ENCODE results near the gene CMTR1.
A peak's percentile ranks its signal among the peaks of the same experiment; 100 is the strongest.

The CMTR1 gene, protein sequence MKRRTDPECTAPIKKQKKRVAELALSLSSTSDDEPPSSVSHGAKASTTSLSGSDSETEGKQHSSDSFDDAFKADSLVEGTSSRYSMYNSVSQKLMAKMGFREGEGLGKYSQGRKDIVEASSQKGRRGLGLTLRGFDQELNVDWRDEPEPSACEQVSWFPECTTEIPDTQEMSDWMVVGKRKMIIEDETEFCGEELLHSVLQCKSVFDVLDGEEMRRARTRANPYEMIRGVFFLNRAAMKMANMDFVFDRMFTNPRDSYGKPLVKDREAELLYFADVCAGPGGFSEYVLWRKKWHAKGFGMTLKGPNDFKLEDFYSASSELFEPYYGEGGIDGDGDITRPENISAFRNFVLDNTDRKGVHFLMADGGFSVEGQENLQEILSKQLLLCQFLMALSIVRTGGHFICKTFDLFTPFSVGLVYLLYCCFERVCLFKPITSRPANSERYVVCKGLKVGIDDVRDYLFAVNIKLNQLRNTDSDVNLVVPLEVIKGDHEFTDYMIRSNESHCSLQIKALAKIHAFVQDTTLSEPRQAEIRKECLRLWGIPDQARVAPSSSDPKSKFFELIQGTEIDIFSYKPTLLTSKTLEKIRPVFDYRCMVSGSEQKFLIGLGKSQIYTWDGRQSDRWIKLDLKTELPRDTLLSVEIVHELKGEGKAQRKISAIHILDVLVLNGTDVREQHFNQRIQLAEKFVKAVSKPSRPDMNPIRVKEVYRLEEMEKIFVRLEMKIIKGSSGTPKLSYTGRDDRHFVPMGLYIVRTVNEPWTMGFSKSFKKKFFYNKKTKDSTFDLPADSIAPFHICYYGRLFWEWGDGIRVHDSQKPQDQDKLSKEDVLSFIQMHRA
- total RNA-seq, result 123 to 137 (median 132) reads per million in 3 donors

DNA sequence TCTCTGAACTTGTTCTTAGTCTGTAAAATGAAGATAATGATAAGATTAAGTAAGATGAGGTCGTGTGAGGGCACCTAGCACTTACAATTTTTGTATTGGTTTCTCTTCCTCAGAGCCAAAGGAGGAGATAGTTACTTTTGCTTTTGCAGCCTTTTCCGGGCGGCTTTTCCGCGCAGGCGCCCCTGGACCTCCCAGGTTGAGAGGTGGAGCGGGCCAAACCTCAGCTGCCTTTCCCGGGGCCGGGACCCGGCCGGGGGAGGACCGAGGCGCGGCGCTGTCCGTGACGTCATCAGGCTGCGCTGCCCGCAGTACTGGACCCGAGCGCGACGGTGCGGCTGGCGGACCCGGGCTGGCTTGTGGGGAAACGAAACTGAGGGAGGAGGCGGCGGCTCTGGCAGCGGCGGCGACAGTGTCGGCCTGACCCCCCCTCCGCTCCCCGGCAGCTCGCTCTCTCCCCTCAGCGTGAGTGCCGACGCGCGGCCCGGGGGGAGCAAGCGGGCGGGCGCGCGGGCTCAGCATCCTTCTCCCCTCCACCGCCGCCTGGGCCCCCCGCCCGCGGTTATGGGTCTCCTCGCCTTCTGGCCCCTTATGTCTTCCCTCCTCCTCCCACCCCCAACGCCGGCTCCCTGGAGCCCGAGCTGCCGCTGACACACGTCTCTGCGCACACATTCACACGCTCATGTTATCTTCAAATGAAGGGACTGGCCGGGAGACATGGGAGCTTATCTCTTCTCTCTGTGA, at the start of gene CMTR1:
Gene CMTR1, plus strand, starts transcription at position 306 of the 741 bp plus-strand sequence. CDS start 2,409 bp downstream, outside the sequence.
- Histone ChIP-seq H3K4me1 (ENCODE audit: control insufficient read depth, insufficient read depth, low read length, poor library complexity, severe bottlenecking) (peaks cover 9% of the 10 kb centered on the region), H3K36me3 (ENCODE audit: control insufficient read depth, insufficient read depth, low read length) (peaks cover 21% of the 10 kb centered on the region), H3K4me3 (ENCODE audit: insufficient read depth, low read depth, low read length, poor library complexity, severe bottlenecking) (peak within 1 kb of the TSS; percentile 84), H3K27me3 (replicated peaks; ENCODE audit: control insufficient read depth, insufficient read depth, low read length, poor library complexity, severe bottlenecking) (no peaks in the 10 kb centered on the region), H3K9me3 (ENCODE audit: control insufficient read depth, low read length) (no peaks in the 10 kb centered on the region), H3K27ac (ENCODE audit: insufficient read depth, low read length, poor library complexity, severe bottlenecking) (peak within 1 kb of the TSS; percentile 92)
- peak; percentile 96 to 97 (median 96) for DNase-seq

DNA sequence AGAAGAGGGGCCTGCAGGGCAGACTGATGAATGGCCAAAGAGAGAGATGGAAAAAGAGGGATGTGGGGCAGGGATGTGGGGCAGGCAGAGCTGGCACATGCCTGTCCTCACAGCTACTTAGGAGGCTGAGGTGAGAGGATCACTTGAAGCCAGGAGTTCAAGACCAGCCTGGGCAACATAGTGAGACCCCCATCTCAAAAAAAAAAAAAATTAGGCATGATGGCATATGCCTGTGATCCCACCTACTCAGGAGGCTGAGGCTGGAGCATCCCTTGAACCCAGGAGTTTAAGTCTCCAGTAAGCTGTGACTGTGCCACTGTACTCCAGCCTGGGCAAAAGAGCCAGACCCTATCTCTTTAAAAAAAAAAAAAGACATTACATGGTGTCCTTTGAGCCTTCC, 44.4 kb upstream of the CMTR1 start:
- H3K27me3 ChIP-seq (replicated peaks; ENCODE audit: control insufficient read depth, insufficient read depth, low read length, poor library complexity, severe bottlenecking), result no peaks in the 10 kb centered on the region
- H3K36me3 ChIP-seq (ENCODE audit: control insufficient read depth, insufficient read depth, low read length), result peaks cover 34% of the 10 kb centered on the region
- no peak overlapping the region for H3K27ac ChIP-seq (ENCODE audit: insufficient read depth, low read length, poor library complexity, severe bottlenecking)
- H3K4me1 ChIP-seq (ENCODE audit: control insufficient read depth, insufficient read depth, low read length, poor library complexity, severe bottlenecking), result no peaks in the 10 kb centered on the region
- no peak overlapping the region for H3K4me3 ChIP-seq (ENCODE audit: insufficient read depth, low read depth, low read length, poor library complexity, severe bottlenecking)
- no peak for DNase-seq
- no peaks in the 10 kb centered on the region for H3K9me3 ChIP-seq (ENCODE audit: control insufficient read depth, low read length)

DNA sequence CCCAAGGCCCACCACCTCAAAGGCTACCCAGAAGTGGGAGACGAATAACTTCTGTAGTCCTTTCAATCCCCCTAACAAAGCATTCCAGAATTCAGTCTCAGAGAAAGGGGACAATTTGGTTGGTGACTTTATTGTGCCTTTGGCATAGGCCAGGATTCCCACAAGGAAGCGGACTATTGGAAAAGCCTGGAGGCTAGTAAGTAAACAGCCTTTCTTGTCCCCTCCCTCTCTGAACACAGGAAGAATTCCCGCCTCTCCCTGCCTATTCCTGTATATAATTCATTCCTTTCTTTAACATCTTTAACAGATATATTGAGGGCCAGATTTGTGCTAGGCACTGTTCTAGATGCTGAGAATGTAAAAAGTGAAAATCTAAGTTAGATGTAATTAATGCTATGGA, 43.2 kb upstream of the CMTR1 start:
- DNase-seq, result no peak
- H3K27me3 ChIP-seq (replicated peaks; ENCODE audit: control insufficient read depth, insufficient read depth, low read length, poor library complexity, severe bottlenecking), result no peaks in the 10 kb centered on the region
- no peak overlapping the region for H3K4me3 ChIP-seq (ENCODE audit: insufficient read depth, low read depth, low read length, poor library complexity, severe bottlenecking)
- H3K27ac ChIP-seq (ENCODE audit: insufficient read depth, low read length, poor library complexity, severe bottlenecking), result no peak overlapping the region
- H3K9me3 ChIP-seq (ENCODE audit: control insufficient read depth, low read length), result no peaks in the 10 kb centered on the region
- H3K36me3 ChIP-seq (ENCODE audit: control insufficient read depth, insufficient read depth, low read length), result peaks cover 33% of the 10 kb centered on the region
- no peaks in the 10 kb centered on the region for H3K4me1 ChIP-seq (ENCODE audit: control insufficient read depth, insufficient read depth, low read length, poor library complexity, severe bottlenecking)

DNA sequence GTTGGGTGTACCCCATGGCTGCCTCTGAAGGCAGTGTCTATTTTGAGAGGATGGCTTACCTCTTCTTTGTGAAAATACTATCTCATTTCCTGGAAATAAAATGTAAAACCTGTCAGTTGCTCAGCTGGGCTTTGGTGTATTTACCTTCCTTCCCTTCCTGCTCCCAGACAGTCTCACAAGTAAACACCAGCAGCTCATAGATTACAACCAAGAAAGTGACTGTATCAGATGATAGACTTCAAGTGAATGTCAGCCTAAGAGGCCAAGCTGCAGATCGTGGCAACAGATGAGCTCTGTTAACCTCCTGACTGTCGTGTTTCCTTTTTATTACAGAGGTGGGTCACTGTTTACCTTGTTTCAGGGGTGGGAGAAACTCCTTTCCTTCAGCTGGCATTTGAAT, 41.9 kb upstream of the CMTR1 start:
- H3K4me3 ChIP-seq (ENCODE audit: insufficient read depth, low read depth, low read length, poor library complexity, severe bottlenecking), result no peak overlapping the region
- DNase-seq, result no peak
- H3K36me3 ChIP-seq (ENCODE audit: control insufficient read depth, insufficient read depth, low read length), result peaks cover 29% of the 10 kb centered on the region
- no peak overlapping the region for H3K27ac ChIP-seq (ENCODE audit: insufficient read depth, low read length, poor library complexity, severe bottlenecking)
- H3K4me1 ChIP-seq (ENCODE audit: control insufficient read depth, insufficient read depth, low read length, poor library complexity, severe bottlenecking), result no peaks in the 10 kb centered on the region
- H3K27me3 ChIP-seq (replicated peaks; ENCODE audit: control insufficient read depth, insufficient read depth, low read length, poor library complexity, severe bottlenecking), result no peaks in the 10 kb centered on the region
- H3K9me3 ChIP-seq (ENCODE audit: control insufficient read depth, low read length), result no peaks in the 10 kb centered on the region

DNA sequence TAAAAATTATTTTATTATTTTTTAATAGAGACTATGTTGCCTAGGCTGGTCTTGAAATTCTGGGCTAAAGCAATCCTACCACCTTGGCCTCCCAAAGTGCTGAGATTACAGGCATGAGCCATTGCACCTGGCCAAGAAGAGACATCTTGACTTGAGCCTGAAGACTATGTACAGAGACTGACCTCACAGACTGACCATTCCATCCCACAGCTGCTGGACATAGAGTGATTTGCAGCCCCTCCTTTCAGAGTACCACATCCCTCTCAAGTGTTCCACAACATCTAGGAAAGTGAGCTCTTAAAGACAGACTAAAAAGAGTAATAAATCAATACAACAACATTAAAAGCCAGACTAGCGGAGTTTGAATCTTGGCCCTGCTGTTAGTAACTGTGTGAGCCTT, 40.2 kb upstream of the CMTR1 start:
- H3K27me3 ChIP-seq (replicated peaks; ENCODE audit: control insufficient read depth, insufficient read depth, low read length, poor library complexity, severe bottlenecking), result no peaks in the 10 kb centered on the region
- no peaks in the 10 kb centered on the region for H3K4me1 ChIP-seq (ENCODE audit: control insufficient read depth, insufficient read depth, low read length, poor library complexity, severe bottlenecking)
- peaks cover 23% of the 10 kb centered on the region for H3K36me3 ChIP-seq (ENCODE audit: control insufficient read depth, insufficient read depth, low read length)

DNA sequence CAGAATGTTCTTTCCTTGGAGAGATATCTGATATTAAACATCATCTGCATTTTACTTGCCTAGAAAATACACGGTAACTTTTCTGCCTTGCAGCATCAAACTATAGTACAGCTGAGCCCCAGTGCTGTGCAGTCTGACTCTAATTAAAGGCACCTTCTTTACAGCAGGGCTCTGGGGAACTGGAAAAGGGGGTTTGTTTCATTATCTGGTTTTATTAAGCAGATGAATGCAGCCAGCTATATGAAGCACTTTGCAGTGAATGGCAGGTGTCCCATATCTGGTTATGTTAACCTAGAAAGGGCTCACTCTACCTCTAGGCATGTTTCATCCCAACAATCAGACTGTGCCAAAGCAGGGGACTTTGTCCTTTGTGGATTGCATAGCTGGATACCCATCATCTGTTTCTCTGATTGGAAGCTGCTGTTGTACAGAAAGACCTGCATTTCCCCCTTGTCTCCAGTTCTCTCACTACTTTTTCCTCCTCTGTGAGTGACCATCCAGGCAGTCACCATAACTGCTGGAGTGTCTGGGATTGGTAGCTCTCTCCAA, 39.6 kb upstream of the CMTR1 start:
- no peaks in the 10 kb centered on the region for H3K9me3 ChIP-seq (ENCODE audit: control insufficient read depth, low read length)
- H3K36me3 ChIP-seq (ENCODE audit: control insufficient read depth, insufficient read depth, low read length), result peaks cover 23% of the 10 kb centered on the region
- H3K4me3 ChIP-seq (ENCODE audit: insufficient read depth, low read depth, low read length, poor library complexity, severe bottlenecking), result no peak overlapping the region
- H3K27ac ChIP-seq (ENCODE audit: insufficient read depth, low read length, poor library complexity, severe bottlenecking), result no peak overlapping the region
- no peak for DNase-seq
- no peaks in the 10 kb centered on the region for H3K27me3 ChIP-seq (replicated peaks; ENCODE audit: control insufficient read depth, insufficient read depth, low read length, poor library complexity, severe bottlenecking)
- no peaks in the 10 kb centered on the region for H3K4me1 ChIP-seq (ENCODE audit: control insufficient read depth, insufficient read depth, low read length, poor library complexity, severe bottlenecking)

More for the DNA sequence above, 40.2 kb upstream of the CMTR1 start:
- H3K4me3 ChIP-seq (ENCODE audit: insufficient read depth, low read depth, low read length, poor library complexity, severe bottlenecking), result no peak overlapping the region
- DNase-seq, result no peak
- H3K9me3 ChIP-seq (ENCODE audit: control insufficient read depth, low read length), result no peaks in the 10 kb centered on the region
- H3K27ac ChIP-seq (ENCODE audit: insufficient read depth, low read length, poor library complexity, severe bottlenecking), result no peak overlapping the region

DNA sequence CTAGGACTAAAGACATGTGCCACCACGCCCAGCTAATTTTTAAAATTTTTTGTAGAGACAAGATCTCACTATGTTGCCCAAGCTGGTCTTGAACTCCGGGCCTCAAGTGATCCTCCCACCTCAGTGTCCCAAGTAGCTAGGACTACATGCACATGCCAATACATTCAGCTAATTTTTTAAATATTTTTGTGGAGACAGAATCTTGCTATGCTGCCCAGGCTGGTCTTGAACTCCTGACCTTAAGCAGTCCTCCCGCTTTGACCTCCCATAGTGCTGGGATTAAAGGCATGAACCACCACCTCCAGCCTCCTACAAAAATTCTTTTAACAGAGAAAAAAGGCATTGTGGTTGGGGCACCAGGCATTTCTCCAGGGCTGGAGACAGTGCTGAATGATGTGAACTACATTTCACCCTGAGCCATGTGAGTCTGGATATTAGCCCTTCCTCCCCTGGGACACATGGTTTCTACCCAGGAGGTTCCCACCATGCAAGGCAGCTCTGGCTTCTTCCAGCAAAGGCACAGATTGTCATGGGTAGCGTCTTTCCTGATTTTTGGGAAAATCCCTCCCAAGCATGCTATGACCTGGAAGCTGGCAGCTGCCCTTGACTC, 36.3 kb upstream of the CMTR1 start:
- no peaks in the 10 kb centered on the region for H3K27me3 ChIP-seq (replicated peaks; ENCODE audit: control insufficient read depth, insufficient read depth, low read length, poor library complexity, severe bottlenecking)
- H3K4me3 ChIP-seq (ENCODE audit: insufficient read depth, low read depth, low read length, poor library complexity, severe bottlenecking), result no peak overlapping the region
- DNase-seq, result no peak
- H3K36me3 ChIP-seq (ENCODE audit: control insufficient read depth, insufficient read depth, low read length), result peaks cover 9% of the 10 kb centered on the region
- no peaks in the 10 kb centered on the region for H3K4me1 ChIP-seq (ENCODE audit: control insufficient read depth, insufficient read depth, low read length, poor library complexity, severe bottlenecking)
- no peaks in the 10 kb centered on the region for H3K9me3 ChIP-seq (ENCODE audit: control insufficient read depth, low read length)
- no peak overlapping the region for H3K27ac ChIP-seq (ENCODE audit: insufficient read depth, low read length, poor library complexity, severe bottlenecking)

DNA sequence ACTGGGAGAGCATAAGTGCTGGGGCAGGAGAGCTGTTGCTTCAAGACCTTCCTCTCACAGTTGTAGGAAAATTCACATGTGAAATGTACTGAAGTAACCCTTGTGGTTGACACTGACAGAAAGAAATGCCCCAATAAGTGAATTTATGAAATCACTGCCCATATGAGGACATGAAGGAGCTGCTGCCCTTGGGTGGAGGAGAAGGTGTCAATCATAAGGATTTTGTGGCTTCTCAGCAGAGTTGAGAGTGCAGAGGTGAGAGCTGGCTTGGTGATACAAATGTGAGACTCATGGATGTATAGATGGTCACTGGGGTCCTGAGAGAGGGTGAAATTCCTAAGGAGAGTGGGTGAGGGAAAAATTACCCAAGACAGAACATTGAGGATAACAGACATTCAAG, 33.9 kb upstream of the CMTR1 start:
- H3K4me3 ChIP-seq (ENCODE audit: insufficient read depth, low read depth, low read length, poor library complexity, severe bottlenecking), result no peak overlapping the region
- H3K4me1 ChIP-seq (ENCODE audit: control insufficient read depth, insufficient read depth, low read length, poor library complexity, severe bottlenecking), result no peaks in the 10 kb centered on the region
- no peaks in the 10 kb centered on the region for H3K27me3 ChIP-seq (replicated peaks; ENCODE audit: control insufficient read depth, insufficient read depth, low read length, poor library complexity, severe bottlenecking)
- no peaks in the 10 kb centered on the region for H3K9me3 ChIP-seq (ENCODE audit: control insufficient read depth, low read length)
- no peaks in the 10 kb centered on the region for H3K36me3 ChIP-seq (ENCODE audit: control insufficient read depth, insufficient read depth, low read length)
- no peak overlapping the region for H3K27ac ChIP-seq (ENCODE audit: insufficient read depth, low read length, poor library complexity, severe bottlenecking)
- DNase-seq, result no peak

DNA sequence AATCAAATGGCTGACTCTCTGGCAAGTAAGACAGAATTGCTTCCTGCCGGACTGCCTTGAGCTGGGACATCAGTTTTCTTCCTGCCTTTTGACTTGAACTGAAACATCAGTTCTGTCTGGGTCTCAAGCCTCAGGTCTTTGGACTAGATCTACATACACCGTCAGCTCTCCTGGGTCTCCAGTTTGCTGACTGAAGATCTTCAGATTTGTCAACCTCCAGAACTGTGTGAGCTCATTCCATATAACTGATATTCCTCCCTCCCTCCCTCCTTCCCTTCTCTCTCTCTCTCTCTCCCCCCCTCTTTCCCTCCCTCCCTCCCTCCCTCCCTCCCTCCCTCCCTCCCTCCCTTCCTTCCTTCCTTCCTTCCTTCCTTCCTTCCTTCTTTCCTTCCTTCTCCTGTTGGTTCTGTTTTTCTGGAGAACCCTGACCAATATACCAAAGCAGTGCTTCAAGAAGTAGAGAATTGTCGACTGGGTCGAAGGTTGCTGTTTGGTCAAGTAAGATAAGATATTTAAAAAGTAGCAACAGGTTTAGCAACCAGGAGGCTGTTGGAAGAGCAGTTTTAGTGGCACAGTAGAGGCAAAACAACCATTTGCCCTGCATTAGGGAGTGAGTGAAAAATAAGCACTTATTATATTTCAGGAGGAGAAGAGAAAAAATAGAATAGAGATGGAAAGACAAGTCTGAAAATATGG, 33.1 kb upstream of the CMTR1 start:
- no peak overlapping the region for H3K4me3 ChIP-seq (ENCODE audit: insufficient read depth, low read depth, low read length, poor library complexity, severe bottlenecking)
- no peaks in the 10 kb centered on the region for H3K27me3 ChIP-seq (replicated peaks; ENCODE audit: control insufficient read depth, insufficient read depth, low read length, poor library complexity, severe bottlenecking)

More for the DNA sequence above, 33.1 kb upstream of the CMTR1 start:
- no peaks in the 10 kb centered on the region for H3K36me3 ChIP-seq (ENCODE audit: control insufficient read depth, insufficient read depth, low read length)
- no peaks in the 10 kb centered on the region for H3K9me3 ChIP-seq (ENCODE audit: control insufficient read depth, low read length)
- no peak overlapping the region for H3K27ac ChIP-seq (ENCODE audit: insufficient read depth, low read length, poor library complexity, severe bottlenecking)
- no peak for DNase-seq
- H3K4me1 ChIP-seq (ENCODE audit: control insufficient read depth, insufficient read depth, low read length, poor library complexity, severe bottlenecking), result no peaks in the 10 kb centered on the region

All from effector memory CD4-positive, alpha-beta T cell (primary cell).